HG02884 (cell line): ENCODE data around the gene ARHGEF7.
"Not testable (repeated sequence)": the region's sequence is repeated elsewhere in the genome, so short reads cannot be mapped to it uniquely, and the experiment has no call there.

Experiments
- ATAC-seq: cut with Tn5 transposase; IDR thresholded peaks from one replicate; pipeline ENCODE4 v1.9.1; 2021; ENCODE audit warnings: mild to moderate bottlenecking, moderate library complexity; ENCODE audit not compliant: unreplicated experiment

The ARHGEF7 gene

DNA sequence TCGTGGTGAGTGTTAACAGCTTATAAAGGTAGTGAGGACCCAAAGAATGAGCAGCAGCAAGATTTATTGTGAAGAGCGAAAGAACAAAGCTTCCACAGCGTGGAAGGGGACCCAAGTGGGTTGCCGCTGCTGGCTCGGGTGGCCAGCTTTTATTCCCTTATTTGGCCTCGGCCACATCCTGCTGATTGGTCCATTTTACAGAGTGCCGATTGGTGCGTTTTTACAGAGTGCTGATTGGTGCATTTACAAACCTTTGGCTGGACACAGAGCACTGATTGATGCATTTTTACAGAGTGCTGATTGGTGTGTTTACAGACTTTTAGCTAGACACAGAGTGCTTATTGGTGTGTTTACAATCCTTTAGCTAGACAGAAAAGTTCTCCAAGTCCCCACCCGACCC is 74.4 kb downstream of the ARHGEF7 start:
- ATAC-seq: not testable (repeated sequence)

DNA sequence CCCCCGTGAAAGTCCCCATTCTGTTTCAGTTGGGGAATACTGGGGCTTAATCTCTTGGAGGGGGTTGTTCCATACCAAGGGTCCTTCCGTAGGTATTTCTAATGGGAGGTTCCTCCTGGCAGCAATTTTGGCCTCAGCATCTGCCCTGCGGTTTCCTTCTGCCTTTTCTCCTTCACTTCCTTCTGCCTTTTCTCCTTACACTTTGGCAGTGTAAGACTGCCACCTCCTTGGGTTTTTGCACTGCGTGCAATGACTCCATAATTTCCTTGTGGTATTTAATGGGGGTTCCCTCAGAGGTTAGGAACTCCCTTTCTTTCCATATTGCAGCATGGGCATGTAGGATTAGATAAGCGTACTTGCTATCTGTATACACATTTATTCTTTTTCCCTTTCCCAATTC is 78.1 kb downstream of the ARHGEF7 start:
- ATAC-seq: not testable (repeated sequence)

DNA sequence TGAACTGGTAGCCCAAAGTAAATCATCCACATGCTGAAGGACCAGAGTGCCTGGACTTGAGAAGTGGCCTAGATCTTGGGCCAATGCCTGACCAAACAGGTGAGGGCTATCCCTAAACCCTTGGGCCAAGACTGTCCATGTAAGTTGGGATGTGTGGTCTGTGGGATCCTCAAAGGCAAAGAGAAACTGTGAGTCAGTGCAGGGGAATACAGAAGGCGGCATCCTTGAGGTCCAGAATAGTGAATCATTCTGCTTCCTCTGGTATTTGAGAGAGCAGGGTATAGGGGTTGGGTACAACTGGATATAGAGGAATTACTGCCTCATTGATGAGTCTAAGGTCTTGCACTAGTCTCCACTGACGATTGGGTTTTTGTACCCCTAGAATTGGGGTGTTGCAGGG is 79.5 kb downstream of the ARHGEF7 start:
- not testable (repeated sequence) for ATAC-seq

DNA sequence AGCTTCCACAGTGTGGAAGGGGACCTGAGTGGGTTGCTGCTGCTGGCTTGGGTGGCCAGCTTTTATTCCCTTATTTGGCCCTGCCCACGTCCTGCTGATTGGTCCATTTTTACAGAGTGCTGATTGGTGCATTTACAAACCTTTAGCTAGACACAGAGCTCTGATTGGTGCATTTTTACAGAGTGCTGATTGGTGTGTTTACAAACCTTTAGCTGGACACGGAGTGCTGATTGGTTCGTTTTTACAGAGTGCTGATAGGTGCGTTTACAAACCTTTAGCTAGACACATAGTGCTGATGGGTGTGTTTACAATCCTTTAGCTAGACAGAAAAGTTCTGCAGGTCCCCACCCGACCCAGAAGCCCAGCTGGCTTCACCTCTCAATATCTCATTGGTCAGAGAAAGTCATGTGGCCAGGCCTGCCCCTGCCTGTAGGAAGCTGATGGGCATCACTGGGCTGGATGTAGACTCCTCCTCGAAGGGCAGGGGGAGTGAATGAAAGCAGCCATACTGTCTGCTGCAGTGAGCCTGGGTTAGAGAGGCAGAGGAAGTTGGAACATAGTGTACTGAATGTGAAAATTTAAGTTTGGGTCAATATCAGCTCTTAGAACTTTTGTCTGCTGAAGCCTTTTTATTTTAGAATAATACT is 83.7 kb downstream of the ARHGEF7 start:
- not testable (repeated sequence) for ATAC-seq

DNA sequence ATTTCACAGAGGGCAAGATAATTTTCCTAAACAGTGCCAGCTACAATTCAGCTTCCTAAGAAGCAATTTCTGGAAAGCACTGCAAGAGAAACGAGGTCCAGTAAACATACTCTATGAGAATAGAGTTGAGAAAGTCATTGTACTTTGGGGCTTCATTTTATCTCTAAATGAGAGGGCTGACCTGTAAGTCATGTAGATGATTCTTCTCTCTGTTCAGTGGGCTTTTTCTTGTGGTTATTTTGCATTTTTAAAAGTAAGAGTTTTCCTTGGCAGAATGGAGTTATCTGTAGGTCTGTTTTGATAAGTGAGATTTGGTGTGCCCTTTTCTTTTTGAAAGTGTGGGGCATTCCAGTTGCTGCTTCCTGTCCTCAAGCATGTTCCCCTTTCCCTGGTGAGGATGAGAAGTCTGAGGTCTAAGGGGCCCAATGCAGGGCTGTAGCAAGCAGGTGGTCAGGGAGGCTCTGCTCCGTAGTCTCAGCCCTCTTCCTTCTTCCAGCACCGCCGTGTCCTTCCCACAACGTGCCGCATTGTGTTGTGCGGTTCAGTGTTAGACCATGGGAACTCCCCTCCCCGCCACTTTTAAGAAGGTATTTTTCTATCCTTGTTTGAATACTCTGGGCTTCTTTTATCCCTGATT is 86.3 kb downstream of the ARHGEF7 start:
- ATAC-seq: no peak

DNA sequence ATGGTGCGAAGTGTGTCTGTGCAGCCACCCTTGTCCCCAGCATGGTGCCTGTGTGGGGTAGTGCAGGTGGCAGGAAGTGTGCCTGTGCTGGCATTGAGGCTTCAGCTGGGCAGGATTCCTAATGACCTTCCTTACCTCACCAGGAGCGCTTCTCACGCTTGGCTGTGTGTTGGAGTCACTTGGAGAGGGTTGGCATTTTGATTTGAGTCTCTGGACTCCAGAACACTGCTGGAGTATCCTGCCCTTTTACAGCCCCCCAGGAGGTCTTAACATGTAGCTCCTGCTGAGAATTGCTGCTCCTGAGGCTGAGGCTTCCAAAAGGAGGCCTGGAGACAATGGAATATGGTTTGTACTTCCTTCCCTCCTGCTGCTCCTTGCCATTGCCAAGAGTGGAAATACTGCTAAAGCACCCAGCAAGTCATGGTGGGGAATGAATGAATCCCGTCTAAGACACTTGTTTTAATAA is 87.1 kb downstream of the ARHGEF7 start:
- no peak for ATAC-seq

DNA sequence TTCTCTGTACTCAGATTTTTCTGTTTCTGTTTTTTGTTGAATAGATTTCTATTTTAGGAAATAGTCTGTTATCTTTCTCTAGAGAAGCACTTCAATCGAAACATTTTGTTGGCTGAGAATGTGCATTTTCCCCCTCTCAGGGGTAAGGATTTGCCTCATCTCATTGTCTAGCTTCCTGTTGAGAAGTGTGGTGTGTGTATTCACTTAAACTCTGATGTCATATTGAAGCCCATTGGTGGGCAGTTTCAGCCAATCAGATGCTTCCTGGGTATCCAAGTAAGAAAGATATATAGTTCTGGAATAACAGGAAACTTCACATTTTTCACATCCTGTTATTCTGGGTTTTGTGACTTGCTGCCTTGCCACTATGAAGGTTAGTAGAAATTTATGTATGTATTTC is 87.6 kb downstream of the ARHGEF7 start:
- ATAC-seq: peak; percentile 75

- ATAC-seq: no peak
Observed at GRCh38 chr13:111203736-111204389, 88.8 kb downstream of the ARHGEF7 start.

DNA sequence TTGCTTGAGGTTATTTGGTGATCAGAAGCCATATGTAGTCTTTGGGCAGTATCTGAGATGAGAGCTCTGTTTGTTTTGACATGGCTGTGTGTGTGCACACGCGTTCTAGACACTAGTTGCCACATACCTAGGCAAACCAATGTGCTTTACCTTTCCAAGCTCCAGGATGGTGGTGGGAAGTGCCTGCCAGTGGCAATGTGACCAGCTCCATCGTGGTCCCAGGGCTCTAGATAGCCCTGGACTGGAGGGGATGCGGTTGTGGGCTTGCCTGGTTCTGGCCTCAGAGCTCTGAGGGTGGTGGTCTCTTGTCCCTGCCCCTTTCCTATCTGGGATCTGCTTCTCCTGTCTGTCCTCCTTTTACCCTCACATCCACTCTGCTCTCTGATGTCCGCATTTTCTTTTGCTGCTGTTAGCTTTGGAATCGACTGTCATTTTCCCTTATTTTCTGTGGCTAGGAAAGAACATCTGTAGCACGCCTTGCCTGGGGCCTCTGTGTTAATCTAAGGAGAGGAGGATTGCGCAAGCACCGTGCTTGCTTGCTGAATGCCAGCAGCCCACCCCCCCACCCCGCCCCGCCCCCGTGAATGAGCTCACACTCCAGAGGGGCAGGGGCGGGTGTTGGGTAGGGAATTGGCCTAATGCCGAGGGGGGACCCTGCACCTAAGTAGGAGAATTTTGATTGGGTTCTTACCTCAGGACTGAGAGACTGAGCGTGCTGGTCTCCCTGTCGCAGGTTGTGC is 89.5 kb downstream of the ARHGEF7 start:
- no peak for ATAC-seq

DNA sequence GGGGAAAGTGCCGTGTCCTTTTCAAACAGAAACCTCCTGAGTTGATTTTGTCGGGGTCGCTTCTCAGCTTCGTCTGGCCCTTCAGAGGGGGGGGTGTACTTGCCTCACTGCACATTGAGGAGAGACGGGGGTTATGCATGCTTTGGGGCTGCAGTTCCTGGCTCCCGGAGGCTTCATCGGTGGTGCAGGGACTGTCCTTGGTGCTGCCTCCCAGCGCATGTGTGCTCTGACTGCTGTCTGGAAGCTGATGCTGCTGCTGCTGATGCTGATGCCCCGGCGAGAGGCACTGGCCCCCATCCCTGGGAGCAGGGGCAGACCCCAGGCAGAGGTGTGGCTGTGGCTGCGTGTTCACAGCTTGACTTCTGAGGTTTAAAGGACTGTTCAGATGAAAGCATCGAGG is 91.0 kb downstream of the ARHGEF7 start:
- ATAC-seq: no peak

GRCh38 chr13:111209613-111210012 is 94.5 kb downstream of the ARHGEF7 start:
- no peak for ATAC-seq

GRCh38 chr13:111210091-111210490 is 95.0 kb downstream of the ARHGEF7 start:
- no peak for ATAC-seq

- no peak for ATAC-seq
Observed at GRCh38 chr13:111210544-111211469, 95.7 kb downstream of the ARHGEF7 start.

GRCh38 chr13:111211789-111212516 is 96.8 kb downstream of the ARHGEF7 start:
- no peak for ATAC-seq

DNA sequence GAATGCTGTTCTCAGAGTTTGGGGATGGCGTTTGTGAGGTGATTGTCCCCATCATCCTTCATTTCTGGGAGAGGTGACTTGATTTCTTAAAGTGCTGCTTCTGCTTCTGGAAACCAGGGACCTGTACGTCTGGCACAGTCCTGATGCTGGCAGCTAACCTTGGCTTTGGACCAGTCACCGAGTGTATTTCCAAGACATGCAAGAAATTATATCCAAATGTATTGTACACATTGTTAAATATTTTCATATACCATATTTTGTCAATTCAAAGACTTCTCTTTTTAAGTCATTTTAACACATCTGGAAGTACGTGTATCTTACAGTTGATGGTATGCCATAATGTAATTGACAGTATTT is 97.4 kb downstream of the ARHGEF7 start:
- no peak for ATAC-seq

GRCh38 chr13:111213964-111214726 is 99.0 kb downstream of the ARHGEF7 start:
- no peak for ATAC-seq

DNA sequence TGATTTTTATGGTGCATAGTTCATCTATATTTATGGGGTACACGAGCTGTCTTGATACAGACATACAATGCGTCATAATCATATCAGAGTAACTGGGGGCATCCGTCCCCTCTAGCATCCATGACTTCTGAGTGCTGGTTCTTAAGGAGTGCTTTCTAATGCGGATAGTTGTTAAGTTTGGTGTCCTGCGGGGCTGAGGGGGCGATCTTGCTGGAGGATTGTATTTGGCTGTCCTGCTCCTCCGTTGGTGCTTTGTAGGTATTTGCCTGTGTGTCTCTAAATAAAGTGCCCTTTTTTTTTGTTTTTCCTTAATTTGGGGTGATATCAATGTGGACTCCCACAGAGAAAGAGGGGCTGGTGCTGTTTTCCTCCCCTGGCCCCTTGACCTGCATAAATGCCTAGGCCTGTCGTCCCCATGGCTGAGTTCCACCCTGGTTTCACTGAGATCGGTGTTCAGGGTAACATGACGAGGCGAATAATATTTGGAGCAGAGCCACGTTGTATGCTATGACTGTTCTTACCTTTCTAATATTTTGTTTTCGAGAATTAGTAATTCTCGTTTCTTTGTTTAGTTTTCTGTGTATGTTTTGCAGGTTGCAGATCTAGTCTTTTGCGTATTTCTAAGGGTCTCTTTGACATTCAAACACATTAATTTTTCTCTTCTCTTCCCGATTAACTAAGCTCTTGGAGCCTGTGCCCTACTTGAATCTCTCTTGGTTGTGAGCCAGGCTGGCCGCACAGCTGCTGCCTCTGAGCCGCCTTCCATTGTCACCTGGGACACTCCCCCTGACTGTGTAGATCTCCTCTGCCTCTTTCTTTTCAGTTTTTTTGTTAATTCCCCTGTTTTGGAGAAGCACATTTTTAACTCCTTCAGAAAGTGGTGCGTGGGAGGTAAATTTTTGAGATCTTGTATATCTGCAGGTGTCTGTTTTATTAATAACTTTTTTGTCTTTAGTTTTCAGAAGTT is 100.3 kb downstream of the ARHGEF7 start:
- ATAC-seq: no peak
